ENCODE measurements around the gene SNRPA. TPM values are rescaled to one million over a fixed set of nuclear protein-coding genes. Genes with fewer than 3 reads are reported as not detected.

SNRPA gene
- polyA plus RNA-seq, 1 of the 3 experiments (the other 2 are of a cell fraction): 121 TPM

- Histone ChIP-seq H3K4me1 (ENCODE audit: control insufficient read depth in 1 of 2, insufficient read depth in 2 of 2, low read depth in 1 of 2, low read length in 1 of 2) (peaks cover 6 to 9% of the 10 kb centered on the region in 2 experiments; a peak in 2 of 4 replicates), H2AFZ (ENCODE audit: low read depth) (no peak overlapping the region), H3K79me2 (ENCODE audit: insufficient read depth) (peaks cover 15% of the 10 kb centered on the region; the same call in 1 of the 2 replicates), H3K27me3 (ENCODE audit: insufficient read depth) (no peaks in the 10 kb centered on the region), H3K9ac (no peak overlapping the region), H3K36me3 (replicated peaks in 1 of 2; ENCODE audit: control insufficient read depth in 1 of 2, insufficient read depth in 2 of 2, low read length in 1 of 2) (no peaks in the 10 kb centered on the region), H3K27ac (ENCODE audit: low read depth in 2 of 2, low read length in 1 of 2) (no peak overlapping the region), H3K4me2 (no peak overlapping the region), H3K4me3 (ENCODE audit: low read depth in 2 of 2, low read length in 1 of 2) (no peak overlapping the region), H3K9me2 (no peaks in the 10 kb centered on the region), H4K20me1 (ENCODE audit: insufficient read depth) (no peaks in the 10 kb centered on the region), H3K9me3 (no peaks in the 10 kb centered on the region), H3F3A (replicated peaks; ENCODE audit: insufficient read depth) (peaks cover 13% of the 10 kb centered on the region)
- no peak for DNase-seq
- ChIA-PET CTCF (interaction anchor here (1.3 kb wide), 1 partner anchor 18 kb away, joined by 5 read pairs; the partner anchor contains the start of gene EGLN2), POLR2A (no interaction called here)
- TF ChIP-seq NRF1 (IDR thresholded peaks at IDR 0.05; ENCODE audit: low read depth, low read length): no peak
- 94% methylated on average over 5 of the region's 5 CpGs for WGBS (ENCODE audit: low lambda C conversion rate)
Measured at GRCh38 chr19:40780582-40780981, 29.6 kb downstream of the SNRPA start.

- ChIA-PET POLR2A (no interaction called here), CTCF (interaction anchor here (1.3 kb wide), 1 partner anchor 17 kb away, joined by 5 read pairs; the partner anchor contains the start of gene EGLN2)
- Histone ChIP-seq H3K27ac (ENCODE audit: low read depth in 2 of 2, low read length in 1 of 2) (no peak overlapping the region), H2AFZ (ENCODE audit: low read depth) (no peak overlapping the region), H3F3A (replicated peaks; ENCODE audit: insufficient read depth) (peaks cover 13% of the 10 kb centered on the region), H3K4me3 (ENCODE audit: low read depth in 2 of 2, low read length in 1 of 2) (no peak overlapping the region), H3K9ac (no peak overlapping the region), H3K4me1 (ENCODE audit: control insufficient read depth in 1 of 2, insufficient read depth in 2 of 2, low read depth in 1 of 2, low read length in 1 of 2) (peaks cover 6 to 9% of the 10 kb centered on the region in 2 experiments; a peak in 2 of 4 replicates), H3K36me3 (replicated peaks in 1 of 2; ENCODE audit: control insufficient read depth in 1 of 2, insufficient read depth in 2 of 2, low read length in 1 of 2) (no peaks in the 10 kb centered on the region), H3K9me3 (no peaks in the 10 kb centered on the region), H3K27me3 (ENCODE audit: insufficient read depth) (no peaks in the 10 kb centered on the region), H3K9me2 (no peaks in the 10 kb centered on the region), H3K4me2 (no peak overlapping the region), H3K79me2 (ENCODE audit: insufficient read depth) (peaks cover 15% of the 10 kb centered on the region; the same call in 1 of the 2 replicates), H4K20me1 (ENCODE audit: insufficient read depth) (no peaks in the 10 kb centered on the region)
- no peak for TF ChIP-seq FOXM1 (IDR thresholded peaks at IDR 0.05; ENCODE audit: low read depth)
- no peak for TF ChIP-seq MEF2A (IDR thresholded peaks at IDR 0.05; ENCODE audit: borderline replicate concordance, low read depth)
- no peak for TF ChIP-seq USF1 (IDR thresholded peaks at IDR 0.05; ENCODE audit: borderline replicate concordance, low read depth)
- TF ChIP-seq, protein P1, sequence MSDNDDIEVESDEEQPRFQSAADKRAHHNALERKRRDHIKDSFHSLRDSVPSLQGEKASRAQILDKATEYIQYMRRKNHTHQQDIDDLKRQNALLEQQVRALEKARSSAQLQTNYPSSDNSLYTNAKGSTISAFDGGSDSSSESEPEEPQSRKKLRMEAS (IDR thresholded peaks at IDR 0.05; ENCODE audit: low read depth): no peak
- TF ChIP-seq, protein P2, sequence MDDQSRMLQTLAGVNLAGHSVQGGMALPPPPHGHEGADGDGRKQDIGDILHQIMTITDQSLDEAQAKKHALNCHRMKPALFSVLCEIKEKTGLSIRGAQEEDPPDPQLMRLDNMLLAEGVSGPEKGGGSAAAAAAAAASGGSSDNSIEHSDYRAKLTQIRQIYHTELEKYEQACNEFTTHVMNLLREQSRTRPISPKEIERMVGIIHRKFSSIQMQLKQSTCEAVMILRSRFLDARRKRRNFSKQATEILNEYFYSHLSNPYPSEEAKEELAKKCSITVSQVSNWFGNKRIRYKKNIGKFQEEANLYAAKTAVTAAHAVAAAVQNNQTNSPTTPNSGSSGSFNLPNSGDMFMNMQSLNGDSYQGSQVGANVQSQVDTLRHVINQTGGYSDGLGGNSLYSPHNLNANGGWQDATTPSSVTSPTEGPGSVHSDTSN (IDR thresholded peaks at IDR 0.05): no peak
- TF ChIP-seq GATA2 (CRISPR knock-in tag; IDR thresholded peaks at IDR 0.05): no peak
- no peak for TF ChIP-seq SIN3A (IDR thresholded peaks at IDR 0.05; ENCODE audit: borderline replicate concordance, low read depth, low read length)
- no peak for TF ChIP-seq MXI1 (IDR thresholded peaks at IDR 0.05; ENCODE audit: low read depth, low read length)
- no peak for TF ChIP-seq NFIC (IDR thresholded peaks at IDR 0.05; ENCODE audit: borderline replicate concordance)
- no peak for TF ChIP-seq IRF3 (IDR thresholded peaks at IDR 0.05; ENCODE audit: low read depth, low read length)
- TF ChIP-seq RFX5 (IDR thresholded peaks at IDR 0.05; ENCODE audit: low read length): no peak
- no peak for TF ChIP-seq USF2 (IDR thresholded peaks at IDR 0.05; ENCODE audit: borderline replicate concordance, low read depth, low read length)
- WGBS (ENCODE audit: low lambda C conversion rate): 95% methylated on average over 7 of the region's 7 CpGs
- DNase-seq: no peak
Measured at GRCh38 chr19:40781140-40781539, 30.1 kb downstream of the SNRPA start.
